Measurements from ENCODE around the gene CDR2.
"Not testable (repeated sequence)": the region's sequence is repeated elsewhere in the genome, so short reads cannot be mapped to it uniquely, and the experiment has no call there.

CDR2 gene

DNA sequence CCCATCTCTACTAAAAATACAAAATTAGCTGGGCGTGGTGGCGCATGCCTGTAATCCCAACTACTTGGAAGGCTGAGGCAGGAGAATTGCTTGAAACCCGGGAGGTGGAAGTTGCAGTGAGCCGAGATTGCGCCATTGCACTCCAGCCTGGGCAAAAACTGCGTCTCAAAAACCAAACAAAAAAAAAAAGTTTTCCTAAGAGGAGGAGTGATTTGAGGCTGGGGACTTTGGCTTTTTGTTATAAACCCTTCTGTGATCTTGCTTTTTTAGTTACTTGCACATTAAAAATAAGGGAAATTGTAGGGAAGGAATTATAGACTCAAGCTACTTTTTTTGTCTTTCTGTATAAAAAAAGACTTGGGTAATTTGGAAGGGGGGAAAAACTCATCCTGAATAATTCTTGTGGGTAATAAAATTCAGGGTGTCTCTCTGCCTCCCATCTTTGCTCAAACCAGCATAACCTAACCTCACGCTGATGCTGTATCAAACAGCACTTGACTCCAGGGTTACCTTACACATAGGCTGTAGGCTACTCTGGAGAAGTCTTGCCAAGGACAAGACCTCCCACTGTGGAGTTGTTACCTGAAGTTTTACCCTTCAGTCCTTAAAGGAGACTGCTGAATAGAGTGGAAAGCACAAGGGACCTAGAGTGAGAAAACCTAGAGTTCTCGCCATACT lies 1.7 kb upstream of the CDR2 start:
- no peak for DNase-seq (ENCODE audit: low read depth)

DNA sequence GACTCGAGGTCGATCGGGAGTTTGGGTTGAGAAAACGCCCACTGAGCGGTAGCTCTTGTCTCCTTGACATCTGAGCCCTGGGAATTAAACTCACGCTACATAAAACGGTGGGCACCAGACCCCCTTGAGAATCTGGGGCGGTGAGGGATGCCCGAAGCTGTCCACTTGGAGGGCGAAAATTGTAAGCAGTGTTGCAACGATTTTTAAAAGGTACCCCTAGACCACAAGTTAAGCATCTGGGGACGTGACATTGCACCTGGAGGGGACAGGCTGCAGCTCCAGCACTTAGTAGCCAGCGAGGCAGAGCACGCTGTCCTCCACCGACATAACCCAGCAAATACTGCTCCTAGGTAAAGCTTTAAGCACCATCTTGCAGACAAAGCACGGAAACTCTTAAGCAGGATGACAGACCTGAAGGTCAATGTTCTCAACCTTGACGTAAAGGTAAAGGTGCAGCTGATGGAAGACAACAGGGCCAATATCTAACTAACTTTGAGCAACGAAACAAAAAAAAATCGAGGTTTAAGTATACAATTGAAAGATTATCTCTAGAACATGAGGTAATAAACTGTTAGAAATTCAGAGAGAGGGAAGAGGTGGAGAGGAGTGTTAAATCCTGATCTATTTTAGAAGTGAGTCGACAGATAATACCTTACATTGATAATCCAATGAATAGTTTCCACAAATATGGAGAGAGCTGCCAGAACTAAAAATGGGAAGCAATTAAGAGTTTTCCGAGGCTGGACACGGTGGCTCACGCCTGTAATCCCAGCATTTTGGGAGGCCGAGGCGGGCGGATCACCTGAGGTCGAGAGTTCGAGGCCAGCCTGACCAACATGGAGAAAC lies 921 bp upstream of the CDR2 start:
- DNase-seq (ENCODE audit: low read depth) = no peak

DNA sequence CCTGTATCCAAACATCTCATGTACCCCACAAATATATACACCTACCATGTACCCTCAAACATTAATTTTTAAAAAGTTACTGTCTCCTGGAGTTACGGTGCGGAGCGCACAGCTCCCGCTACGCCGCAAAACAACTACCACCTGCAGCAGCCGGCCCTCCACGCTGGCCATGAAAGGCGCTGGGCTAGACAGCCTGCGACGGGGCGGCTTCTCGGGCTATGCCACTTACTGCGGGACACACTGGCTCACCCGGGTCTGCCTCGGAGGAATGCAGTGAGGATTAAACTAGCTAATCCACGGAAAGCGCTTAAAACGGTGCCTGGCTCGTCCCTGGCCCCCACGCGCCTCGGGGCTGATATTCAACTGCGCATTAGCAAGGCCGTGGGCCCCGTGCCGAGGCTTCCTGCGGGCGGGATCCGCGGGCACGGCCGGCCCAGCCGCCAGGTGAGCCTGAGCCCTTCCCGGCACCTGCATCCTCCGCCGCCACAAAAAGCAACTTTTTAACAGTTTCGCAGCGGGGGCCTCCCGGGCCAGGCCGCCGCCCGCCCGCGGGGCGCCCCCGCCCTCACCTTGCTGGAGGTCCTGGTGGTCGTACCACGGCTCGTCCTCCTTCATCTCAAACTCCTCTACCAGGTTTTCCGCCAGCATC lies 633 bp downstream of the CDR2 start:
- DNase-seq (ENCODE audit: low read depth) = peak; percentile 23

- DNase-seq (ENCODE audit: low read depth) = no peak
These were observed 1.3 kb downstream of the CDR2 start for GRCh38 chr16:22372882-22373661.

DNA sequence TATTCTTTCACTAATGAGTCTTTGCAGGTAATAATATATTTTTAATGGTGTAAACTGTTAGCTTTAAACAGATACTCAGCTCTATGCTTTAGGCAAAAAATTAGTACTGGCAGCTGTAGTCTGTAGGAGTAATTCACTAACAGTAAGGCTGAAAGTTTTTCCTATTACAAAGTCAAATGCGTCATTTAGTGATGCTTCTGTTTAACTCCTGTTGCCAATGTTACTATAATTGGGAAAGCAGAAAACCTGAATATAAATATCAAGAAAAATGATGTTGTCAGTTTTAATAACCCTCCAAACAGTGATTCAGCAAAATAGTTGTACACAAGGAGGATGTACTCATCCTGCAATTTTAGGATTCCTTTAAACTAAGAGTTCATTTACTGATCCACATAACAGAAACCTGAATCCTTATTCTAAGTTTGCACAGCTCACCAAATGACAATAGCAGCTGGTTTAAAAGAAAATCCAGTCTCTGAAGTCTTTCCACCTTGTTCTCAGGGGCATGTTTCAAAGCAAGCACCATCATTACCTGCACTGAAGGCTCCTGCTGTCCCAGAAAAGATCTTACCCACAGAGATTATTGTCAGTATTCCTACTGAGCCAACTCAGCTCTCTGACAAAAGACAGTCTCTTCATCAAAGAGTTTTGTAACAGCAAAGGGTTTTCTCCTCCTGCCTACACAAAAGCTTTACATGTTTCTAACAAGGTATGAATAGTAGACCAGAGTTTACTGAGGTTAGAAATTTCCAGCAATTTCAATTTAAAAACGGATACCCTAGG lies 4.2 kb downstream of the CDR2 start:
- no peak for DNase-seq (ENCODE audit: low read depth)

DNA sequence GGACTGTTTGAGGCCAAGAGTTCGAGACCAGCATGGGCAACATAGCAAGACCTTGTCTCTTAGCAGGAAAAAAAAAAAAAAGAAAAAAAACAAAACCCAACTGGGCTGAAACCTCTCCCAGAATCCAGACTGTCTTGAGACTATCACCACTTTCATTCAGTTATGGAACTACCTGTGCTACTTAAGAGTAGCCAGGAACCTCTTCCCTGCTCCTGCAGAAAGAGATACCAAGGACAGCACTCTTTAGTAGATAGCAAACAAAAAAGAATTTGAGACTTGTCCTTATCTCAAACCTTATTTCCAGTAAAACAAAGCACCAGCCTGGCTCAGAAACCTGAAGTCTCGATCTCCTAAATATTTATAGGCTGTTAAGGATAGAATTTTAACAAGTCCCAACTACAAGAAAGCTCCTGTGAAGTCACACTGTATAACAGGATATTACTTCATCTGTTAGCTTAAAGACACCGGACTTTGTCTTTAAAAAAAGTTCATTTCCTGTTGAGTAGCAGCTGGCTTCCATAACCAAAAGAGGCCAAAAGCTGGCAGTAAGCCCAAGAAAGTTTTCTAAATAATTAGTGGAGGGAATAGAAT lies 5.1 kb downstream of the CDR2 start:
- DNase-seq (ENCODE audit: low read depth) = no peak

DNA sequence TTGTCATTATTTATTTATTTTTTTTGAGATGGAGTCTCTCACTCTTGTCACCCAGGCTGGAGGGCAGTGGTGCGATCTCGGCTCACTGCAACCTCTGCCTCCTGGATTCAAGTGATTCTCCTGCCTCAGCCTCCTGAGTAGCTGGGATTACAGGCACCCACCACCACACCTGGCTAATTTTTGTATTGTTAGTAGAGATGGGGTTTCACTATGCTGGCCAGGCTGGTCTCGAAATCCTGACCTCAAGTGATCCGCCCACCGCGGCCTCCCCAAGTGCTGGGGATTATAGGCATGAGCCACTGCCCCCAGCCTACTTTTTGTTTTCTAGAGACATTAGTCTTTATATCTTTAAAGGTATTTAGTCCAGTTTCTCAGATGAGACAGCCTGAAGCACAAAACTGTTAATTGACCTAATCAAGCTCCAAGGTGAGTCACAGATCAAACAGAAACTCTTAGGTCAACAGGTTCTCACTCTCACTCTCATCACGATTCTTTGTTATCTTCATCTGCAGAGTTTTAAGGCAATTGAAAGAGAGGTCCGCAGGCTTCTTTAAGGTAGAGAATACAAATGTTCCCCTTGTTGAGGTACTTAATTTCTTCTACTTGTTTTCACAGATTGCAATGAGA lies 6.1 kb downstream of the CDR2 start:
- not testable (repeated sequence) for DNase-seq (ENCODE audit: low read depth)

GRCh38 chr16:22366889-22367288 lies 7.5 kb downstream of the CDR2 start:
- DNase-seq (ENCODE audit: low read depth) = no peak

DNA sequence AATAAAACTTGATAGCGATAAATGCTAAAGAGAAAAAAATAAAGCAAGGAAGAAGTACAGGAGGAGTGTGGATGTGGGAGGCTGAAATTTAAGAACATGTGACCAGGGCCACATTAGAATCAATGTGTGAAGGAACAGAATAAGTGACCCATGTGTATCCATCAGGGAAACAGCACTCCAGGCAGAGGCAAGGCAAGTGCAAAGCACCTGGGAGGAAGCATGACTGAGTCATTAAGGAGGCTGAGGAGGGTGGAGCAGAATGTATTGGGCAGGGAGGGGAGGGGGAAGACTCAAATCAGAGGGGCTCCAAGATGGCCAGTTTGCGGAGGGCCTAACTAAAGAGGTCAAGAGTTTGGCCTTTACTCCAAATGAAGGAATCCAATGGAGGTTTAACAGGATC lies 8.0 kb downstream of the CDR2 start:
- DNase-seq (ENCODE audit: low read depth) = no peak

DNA sequence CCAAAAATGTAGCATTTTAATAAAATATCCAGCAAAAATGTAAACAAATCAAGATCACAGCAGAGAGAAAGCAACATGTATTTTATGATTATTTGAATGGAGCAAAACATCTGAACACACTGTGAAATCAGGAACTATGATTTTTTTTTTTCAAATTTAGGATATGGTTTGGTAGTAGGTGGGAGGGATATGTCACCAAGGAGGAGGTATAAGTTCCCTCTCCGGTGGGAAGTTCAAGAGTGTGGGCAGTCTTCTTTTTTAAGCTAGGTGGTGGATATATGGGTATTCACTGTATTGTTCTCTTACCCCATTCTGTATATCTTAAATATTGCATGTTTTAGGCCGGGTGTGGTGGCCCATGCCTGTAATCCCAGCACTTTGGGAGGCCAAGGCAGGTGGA lies 10.2 kb downstream of the CDR2 start:
- no peak for DNase-seq (ENCODE audit: low read depth)

GRCh38 chr16:22360963-22361659 lies 13.3 kb downstream of the CDR2 start:
- no peak for DNase-seq (ENCODE audit: low read depth)

GRCh38 chr16:22359679-22360078 lies 14.7 kb downstream of the CDR2 start:
- no peak for DNase-seq (ENCODE audit: low read depth)

DNA sequence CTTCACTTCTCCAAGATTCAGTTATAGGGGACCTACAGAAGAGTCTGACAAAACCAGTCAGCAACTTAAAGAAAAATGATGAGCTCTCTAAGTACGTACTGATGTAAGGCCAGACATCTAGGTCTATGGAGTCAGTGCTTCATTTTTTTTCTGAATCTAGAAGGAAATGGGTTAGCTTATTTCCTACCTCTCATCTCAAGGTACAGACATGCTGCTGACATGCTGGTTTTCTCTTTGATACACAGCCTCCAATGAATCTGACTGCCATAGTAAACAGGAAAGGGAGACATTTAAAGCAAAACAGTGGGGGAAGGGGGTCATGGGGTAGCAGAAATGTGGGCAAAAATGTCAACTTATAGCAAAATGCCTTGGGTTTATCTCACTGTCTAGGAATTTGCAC lies 16.4 kb downstream of the CDR2 start:
- no peak for DNase-seq (ENCODE audit: low read depth)

DNA sequence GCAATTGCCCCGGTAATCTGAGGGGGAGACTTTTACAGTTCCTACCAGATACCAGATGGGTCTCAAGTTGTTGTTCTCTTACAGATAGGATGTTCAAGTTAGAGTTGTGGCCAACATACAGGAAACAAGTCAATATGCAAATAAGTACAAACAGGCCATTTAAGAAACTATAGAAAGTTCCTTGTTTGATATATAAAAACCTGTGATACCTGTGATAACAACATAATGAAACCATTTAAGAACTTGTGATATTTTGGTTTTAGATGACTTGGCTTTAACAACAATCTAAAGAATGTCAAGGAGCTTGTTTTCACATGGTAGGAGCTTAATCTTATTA lies 16.8 kb downstream of the CDR2 start:
- DNase-seq (ENCODE audit: low read depth) = no peak

GRCh38 chr16:22356930-22357634 lies 17.3 kb downstream of the CDR2 start:
- DNase-seq (ENCODE audit: low read depth) = no peak

DNA sequence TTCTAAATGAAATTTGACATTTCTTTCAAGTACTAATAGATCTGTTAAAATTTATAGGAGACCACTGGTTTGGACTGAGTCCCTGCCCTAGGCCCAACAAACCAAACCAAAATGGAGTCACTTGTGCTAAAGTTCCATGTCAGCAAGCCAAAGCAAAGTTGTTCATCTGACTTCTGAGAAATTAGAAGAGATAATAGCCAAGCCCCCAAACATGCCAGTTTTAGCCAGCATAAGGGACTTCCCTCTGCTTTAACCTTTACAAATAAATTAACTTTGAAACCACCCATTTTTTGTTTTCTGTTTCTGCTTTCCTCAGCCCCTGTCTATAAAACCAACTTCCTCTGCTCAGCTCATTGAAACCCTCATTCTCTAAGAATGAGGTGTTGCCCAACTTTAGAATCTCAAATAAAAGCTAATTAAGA lies 18.9 kb downstream of the CDR2 start:
- DNase-seq (ENCODE audit: low read depth) = no peak

GRCh38 chr16:22353933-22354541 lies 20.4 kb downstream of the CDR2 start:
- DNase-seq (ENCODE audit: low read depth) = no peak

DNA sequence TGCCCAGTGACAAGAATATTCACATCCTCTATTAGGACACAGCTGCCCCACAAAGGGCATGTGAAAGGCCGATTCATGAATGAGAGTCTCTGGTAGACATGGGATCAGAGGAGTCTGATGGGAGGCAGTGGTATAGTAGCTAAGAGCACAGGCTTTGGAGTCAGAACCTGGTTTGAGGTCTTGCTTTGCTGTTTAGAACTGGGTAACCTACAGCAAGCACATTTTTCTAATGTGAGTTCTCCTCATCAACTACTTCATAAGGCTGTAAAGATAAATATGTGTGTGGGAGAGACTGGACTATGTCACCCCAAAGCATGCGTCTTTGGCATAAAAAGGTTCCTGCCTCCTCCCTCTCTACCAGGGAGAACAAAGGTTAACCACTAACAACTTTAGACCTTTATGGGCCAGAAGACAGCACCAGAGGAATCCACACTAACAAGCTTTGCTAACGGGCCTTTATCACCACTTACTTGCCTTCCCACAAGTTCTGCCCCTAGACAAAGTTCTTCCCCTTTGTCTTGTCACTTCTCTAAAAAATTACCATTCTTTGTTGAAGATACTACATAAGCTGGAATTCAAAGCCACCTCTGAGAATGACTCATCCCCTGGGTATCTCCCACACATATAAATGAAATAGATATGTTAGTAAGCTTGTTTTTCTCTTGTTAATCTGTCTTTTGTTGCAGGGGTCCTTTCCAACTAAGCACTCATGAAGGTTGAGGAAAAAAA lies 21.1 kb downstream of the CDR2 start:
- no peak for DNase-seq (ENCODE audit: low read depth)
